ENCODE data around the gene LGALS7.
"Not testable (repeated sequence)": the region's sequence is repeated elsewhere in the genome, so short reads cannot be mapped to it uniquely, and the experiment has no call there.

Gene LGALS7

DNA sequence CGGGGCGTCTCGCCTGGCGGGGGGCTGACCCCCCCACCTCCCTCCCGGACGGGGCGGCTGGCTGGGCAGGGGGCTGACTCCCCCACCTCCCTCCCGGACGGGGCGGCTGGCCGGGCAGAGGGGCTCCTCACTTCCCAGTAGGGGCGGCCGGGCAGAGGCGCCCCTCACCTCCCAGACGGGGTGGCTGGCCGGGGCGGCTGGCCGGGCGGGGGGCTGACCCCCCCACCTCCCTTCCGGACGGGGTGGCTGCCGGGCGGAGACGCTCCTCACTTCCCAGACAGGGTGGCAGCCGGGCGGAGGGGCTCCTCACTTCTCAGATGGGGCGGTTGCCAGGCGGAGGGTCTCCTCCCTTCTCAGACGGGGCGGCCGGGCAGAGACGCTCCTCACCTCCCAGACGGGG, 24.5 kb upstream of the LGALS7 start:
- DNase-seq, result not testable (repeated sequence)

DNA sequence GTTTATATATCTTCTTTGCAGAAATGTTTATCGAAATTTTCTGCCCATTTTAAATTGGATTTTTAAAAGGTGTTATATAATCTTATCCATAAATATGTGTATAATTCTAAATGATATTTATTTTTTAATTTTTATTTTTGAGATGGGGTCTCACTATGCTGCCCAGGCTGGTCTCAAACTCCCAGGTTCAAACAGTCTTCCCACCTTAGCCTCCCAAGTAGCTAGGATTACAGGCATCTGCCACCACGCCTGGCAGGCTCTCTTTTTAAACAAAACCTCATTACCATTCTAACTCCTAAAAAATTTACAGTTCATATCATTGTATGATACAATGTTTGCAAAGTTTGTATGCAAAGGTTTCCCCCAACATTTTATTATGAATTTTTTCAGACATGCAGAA, 22.8 kb upstream of the LGALS7 start:
- DNase-seq, result no peak

- no peak for DNase-seq
Observed at GRCh38 chr19:38795549-38795948, 22.2 kb upstream of the LGALS7 start.

DNA sequence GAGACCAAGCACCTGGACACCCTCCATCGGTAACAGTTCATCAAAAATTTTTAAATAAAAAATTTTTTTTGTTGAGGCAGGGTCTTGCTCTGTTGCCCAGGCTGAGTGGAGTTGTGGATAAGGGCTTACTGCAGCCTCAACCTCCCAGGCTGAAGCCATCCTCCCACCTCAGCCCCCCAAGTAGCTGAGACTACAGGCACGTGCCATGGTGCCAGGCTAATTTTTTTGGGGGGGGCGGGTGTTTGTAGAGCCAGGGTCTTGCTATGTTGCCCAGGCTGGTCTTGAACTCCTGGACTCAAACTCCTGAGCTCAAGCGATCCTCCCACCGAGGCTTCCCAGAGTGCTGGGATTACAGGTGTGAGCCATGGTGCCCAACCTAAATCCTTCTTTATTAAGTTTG, 20.4 kb upstream of the LGALS7 start:
- no peak for DNase-seq

DNA sequence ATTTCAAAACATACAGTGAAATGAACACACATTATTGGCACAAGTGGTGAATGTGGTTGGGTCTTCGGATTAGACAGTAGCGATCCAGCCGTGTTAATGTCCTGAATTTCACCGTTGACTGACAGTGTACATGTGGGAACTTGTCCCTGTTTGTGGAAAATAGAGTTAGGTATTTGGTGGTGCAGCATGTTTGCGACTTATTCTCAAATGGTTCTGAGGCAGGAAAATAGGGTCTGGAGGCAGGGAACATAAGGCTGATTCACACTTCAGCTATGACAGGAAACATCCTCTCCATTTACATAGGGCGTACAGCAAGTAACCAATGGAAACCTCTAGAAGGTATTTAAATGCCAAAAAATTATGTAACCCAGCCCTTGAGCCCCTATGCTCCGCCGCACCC, 19.9 kb upstream of the LGALS7 start:
- no peak for DNase-seq

- DNase-seq, result peak; percentile 37
Observed at GRCh38 chr19:38792250-38793111, 19.2 kb upstream of the LGALS7 start.

GRCh38 chr19:38791451-38792064, 18.2 kb upstream of the LGALS7 start:
- not testable (repeated sequence) for DNase-seq

GRCh38 chr19:38790507-38791403, 17.4 kb upstream of the LGALS7 start:
- not testable (repeated sequence) for DNase-seq

GRCh38 chr19:38788478-38789243, 15.3 kb upstream of the LGALS7 start, which contains the start of gene LGALS7B:
Gene LGALS7B (plus strand): TSS chr19:38789200. CDS start chr19:38789227, 27 bp downstream.
- no peak for DNase-seq

DNA sequence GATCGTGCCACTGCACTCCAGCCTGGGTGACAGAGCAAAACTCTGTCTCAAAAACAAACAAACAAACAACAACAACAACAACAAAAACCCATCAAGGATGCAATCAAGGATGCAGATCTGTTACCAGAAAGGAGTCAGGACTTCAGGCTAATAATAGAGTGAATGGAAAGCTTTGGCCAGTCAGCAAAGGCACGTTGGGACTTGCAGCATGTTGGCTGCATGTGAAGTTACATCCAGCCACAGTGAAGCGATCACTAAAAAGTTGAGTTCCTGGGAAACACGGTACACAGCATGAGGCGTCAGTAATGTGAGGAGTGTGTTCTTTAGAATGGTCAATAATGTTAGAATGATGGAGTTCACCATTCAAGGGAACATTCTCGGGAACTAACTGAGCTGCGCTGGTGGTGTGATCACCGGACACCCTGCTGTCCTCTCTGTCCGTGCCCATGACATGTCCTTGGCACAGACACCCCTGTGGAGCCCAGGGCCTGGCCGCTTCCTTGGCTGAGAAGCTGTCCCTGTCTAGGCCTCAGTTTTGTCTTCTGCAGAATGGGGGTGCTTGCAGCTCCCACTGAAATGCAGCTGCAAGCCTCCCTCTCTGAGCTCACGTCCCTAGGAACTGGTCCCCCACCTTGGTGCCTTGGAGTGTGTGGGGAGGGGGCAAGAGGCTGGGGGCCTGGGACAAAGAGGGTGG, 13.4 kb upstream of the LGALS7 start:
- no peak for DNase-seq

GRCh38 chr19:38786061-38786460, 12.7 kb upstream of the LGALS7 start:
- DNase-seq, result not testable (repeated sequence)

DNA sequence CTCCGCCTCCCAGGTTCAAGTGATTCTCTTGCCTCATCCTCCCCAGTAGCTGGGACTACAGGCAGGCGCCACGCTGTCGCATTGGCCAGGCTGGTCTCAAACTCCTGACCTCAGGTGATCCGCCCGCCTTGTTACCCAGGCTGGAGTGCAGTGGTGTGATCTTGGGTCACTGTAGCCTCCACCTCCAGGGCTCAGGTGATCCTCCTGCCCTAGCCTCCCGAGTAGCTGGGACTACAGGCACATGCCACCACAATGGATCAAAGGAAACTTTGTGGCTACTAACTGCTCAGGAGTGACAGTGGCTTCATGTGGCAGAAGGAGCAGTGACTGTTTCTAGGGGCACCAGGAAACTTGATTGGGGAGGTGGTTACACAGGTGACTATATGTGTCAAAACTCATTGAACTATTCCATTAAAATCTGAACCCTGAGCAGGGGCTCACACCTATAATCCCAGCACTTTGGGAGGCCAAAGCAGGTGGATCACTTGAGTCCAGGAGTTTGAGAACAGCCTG, 11.9 kb upstream of the LGALS7 start:
- DNase-seq, result no peak

DNA sequence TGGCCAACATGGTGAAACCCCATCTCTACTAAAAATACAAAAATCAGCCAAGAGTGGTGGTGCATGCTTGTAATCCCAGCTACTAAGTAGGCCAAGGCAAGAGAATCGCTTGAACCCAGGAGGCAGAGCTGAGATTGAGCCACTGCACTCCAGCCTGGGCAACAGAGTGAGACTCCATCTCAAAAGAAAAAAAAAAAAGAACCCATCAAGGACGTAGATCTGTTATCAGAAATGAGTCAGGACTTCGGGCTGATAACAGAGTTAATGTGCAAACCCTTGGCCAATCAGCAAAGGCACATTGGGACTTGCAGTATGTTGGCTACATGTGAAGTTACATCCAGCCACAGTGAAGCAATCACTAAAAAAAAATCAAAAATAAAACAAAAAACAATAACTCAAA, 10.9 kb upstream of the LGALS7 start:
- no peak for DNase-seq

DNA sequence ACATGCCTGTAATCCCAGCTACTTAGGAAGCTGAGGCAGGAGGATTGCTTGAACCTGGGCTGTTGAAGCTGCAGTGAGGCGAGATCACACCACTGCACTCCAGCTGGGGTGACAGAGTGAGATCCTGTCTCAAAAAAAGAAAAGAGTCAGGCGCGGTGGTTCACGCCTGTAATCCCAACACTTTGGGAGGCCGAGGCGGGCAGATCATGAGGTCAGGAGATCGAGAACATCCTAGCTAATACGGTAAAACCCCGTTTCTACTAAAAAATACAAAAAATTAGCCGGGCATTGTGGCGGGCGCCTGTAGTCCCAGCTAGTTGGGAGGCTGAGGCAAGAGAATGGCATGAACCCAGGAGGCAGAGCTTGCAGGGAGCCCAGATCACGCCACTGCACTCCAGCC, 8.9 kb upstream of the LGALS7 start:
- not testable (repeated sequence) for DNase-seq

DNA sequence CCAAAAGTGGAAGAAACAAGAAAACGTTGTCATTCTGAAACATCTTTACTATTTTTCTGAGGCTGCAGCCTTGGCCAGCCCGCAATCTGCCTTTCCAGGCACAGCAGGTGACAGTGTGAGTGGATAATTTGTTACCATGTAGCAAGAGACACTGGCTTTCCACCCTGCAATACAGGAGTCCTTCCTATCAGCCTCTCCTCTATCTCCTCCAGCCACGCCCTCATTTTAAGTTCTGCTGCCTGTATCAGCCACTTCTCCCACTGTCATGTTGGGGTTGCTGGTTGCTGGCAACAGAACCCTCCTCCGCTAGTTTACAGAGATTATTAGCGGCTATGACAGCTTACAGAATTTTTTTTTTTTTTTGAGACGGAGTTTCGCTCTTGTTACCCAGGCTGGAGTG, 7.7 kb upstream of the LGALS7 start:
- no peak for DNase-seq

GRCh38 chr19:38780443-38780842, 7.1 kb upstream of the LGALS7 start:
- DNase-seq, result no peak

- DNase-seq, result no peak
Observed at GRCh38 chr19:38778733-38779132, 5.4 kb upstream of the LGALS7 start.

DNA sequence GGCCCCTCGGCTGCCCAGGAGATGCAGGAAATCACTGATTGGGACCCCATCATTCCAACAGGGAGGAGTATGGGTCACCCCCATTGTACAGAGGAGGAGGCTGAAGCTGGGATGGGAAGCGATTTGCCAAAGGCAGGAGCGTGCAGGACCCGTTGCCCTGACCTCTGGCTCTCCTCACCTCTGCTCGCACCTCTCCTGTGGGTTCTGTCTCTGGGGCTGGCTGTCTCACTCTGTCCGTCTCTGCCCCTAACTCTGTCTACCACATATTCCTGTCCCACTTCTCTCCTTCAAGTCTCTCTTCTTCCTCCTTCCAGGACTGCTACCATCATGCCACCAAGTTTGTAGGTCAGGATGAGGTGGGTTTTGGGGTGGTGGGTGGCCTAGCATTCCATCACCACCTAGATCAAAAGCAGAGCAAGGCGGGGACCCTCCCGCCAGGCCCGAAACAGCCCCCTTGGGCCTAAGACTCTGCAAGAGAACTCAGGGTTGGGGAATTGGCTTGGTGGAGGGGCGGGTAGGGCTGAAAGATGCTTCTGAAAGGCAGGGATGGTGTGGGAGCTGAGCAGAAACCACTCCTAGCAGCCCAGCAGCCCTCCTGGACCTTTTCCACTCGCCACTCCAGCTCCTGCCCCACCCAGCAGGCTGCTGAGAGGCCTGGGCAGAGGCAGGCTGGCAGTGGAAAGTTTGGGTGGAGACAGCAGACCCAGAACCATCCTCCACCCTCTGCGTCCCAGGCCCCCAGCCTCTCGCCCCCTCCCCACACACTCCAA, 1.0 kb upstream of the LGALS7 start:
- DNase-seq, result no peak

DNA sequence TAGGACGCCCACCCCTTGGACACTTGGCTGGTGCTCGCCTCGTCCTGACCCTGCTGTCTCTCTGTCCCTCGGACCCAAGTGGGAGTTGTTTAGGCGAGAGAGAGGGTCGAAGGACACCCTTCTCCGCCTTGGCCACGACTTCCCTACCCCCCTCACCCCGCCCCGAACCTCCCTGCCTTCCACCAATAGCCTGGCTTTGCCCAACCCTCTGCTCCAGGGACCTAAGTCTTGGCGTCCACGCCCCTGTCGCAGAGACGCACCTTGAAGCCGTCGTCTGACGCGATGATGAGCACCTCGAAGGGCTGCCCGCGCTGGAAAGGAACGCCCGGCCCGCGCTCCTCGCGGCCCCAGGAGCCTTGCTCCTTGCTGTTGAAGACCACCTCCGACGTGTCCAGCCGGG, 1.7 kb downstream of the LGALS7 start:
- not testable (repeated sequence) for DNase-seq

GRCh38 chr19:38770949-38771275, 2.4 kb downstream of the LGALS7 start:
- DNase-seq, result not testable (repeated sequence)
